Activated CD4-positive, alpha-beta T cell treated with anti-CD3 and anti-CD28 coated beads, Interleukin-2, amount 50 U/mL, for 48 hours (primary cell): ENCODE results near the gene KRTAP4-6.
"Not testable (repeated sequence)": the region's sequence is repeated elsewhere in the genome, so short reads cannot be mapped to it uniquely, and the experiment has no call there.

ENCODE experiments used
- DNase-seq, 2 experiments: peaks; one replicate each; pipeline ENCODE4 v3.0.0-alpha.2; 2020

Gene KRTAP4-6

GRCh38 chr17:41140360-41141131 is at the start of gene KRTAP4-6:
KRTAP4-6 (minus strand) TSS chr17:41140544; CDS start chr17:41140487, 57 bp downstream.
- DNase-seq, result no peak

GRCh38 chr17:41189837-41190318 is 49.5 kb upstream of the KRTAP4-6 start, which contains the start of gene KRTAP9-1:
KRTAP9-1 (plus strand) TSS chr17:41189887; CDS start chr17:41189887, 0 bp downstream.
- not testable (repeated sequence) for DNase-seq

GRCh38 chr17:41186872-41187271 is 46.5 kb upstream of the KRTAP4-6 start:
- DNase-seq, result no peak

GRCh38 chr17:41185001-41185400 is 44.7 kb upstream of the KRTAP4-6 start:
- DNase-seq, result no peak

GRCh38 chr17:41184480-41184961 is 44.2 kb upstream of the KRTAP4-6 start, which contains the start of gene KRTAP4-1:
KRTAP4-1 (minus strand) TSS chr17:41184911; CDS start chr17:41184854, 57 bp downstream.
- no peak for DNase-seq

GRCh38 chr17:41178843-41179616 is 38.7 kb upstream of the KRTAP4-6 start:
- no peak for DNase-seq

- no peak for DNase-seq
Observed at GRCh38 chr17:41178341-41178740, 38.0 kb upstream of the KRTAP4-6 start.

- no peak for DNase-seq
Observed at GRCh38 chr17:41177727-41178271, 37.5 kb upstream of the KRTAP4-6 start, which contains the start of gene KRTAP4-2. KRTAP4-2 (minus strand) TSS chr17:41178221; CDS start chr17:41178164, 57 bp downstream.

- DNase-seq, result no peak
Observed at GRCh38 chr17:41176744-41177387, 36.5 kb upstream of the KRTAP4-6 start.

- no peak for DNase-seq
Observed at GRCh38 chr17:41171886-41172285, 31.5 kb upstream of the KRTAP4-6 start.

- no peak for DNase-seq
Observed at GRCh38 chr17:41168121-41168520, 27.8 kb upstream of the KRTAP4-6 start, which contains the start of gene KRTAP4-3. KRTAP4-3 (minus strand) TSS chr17:41168221; CDS start chr17:41168172, 49 bp downstream.

GRCh38 chr17:41167561-41167960 is 27.2 kb upstream of the KRTAP4-6 start:
- no peak for DNase-seq

- no peak for DNase-seq
Observed at GRCh38 chr17:41163828-41164227, 23.5 kb upstream of the KRTAP4-6 start.

GRCh38 chr17:41160648-41161047 is 20.3 kb upstream of the KRTAP4-6 start, which contains the start of gene KRTAP4-4:
KRTAP4-4 (minus strand) TSS chr17:41160748; CDS start chr17:41160691, 57 bp downstream.
- DNase-seq, result no peak

GRCh38 chr17:41160190-41160589 is 19.8 kb upstream of the KRTAP4-6 start:
- DNase-seq, result not testable (repeated sequence)

GRCh38 chr17:41153856-41154255 is 13.5 kb upstream of the KRTAP4-6 start:
- no peak for DNase-seq

GRCh38 chr17:41151525-41151924 is 11.2 kb upstream of the KRTAP4-6 start:
- no peak for DNase-seq

- no peak for DNase-seq
Observed at GRCh38 chr17:41150026-41150425, 9.7 kb upstream of the KRTAP4-6 start.

GRCh38 chr17:41149652-41149985 is 9.3 kb upstream of the KRTAP4-6 start, which contains the start of gene KRTAP4-5:
KRTAP4-5 (minus strand) TSS chr17:41149825; CDS start chr17:41149767, 58 bp downstream.
- DNase-seq, result no peak

GRCh38 chr17:41148971-41149651 is 8.8 kb upstream of the KRTAP4-6 start:
- not testable (repeated sequence) for DNase-seq

- DNase-seq, result no peak
Observed at GRCh38 chr17:41147531-41148204, 7.3 kb upstream of the KRTAP4-6 start.
